Spleen (tissue), 11 donors: ENCODE data around the gene CLIC5. TPM values are rescaled to one million over a fixed set of nuclear protein-coding genes. Genes with fewer than 3 reads are reported as not detected.

Experiments
- DNase-seq: peaks from one replicate; pipeline ENCODE4 v3.0.0-alpha.2; 2020
- H3K27ac ChIP-seq, 8 donors: fragments of 200-600 bp; sonication (generic) in 7 of 8; 1 replicate in 4 of 8; 2 replicates in 4 of 8; pipeline versions ENCODE4 v1.5.0 to v1.8.0; 2016 to 2021; ENCODE audit warnings: inconsistent platforms in 4 of 8, mild to moderate bottlenecking in 4 of 8, moderate library complexity in 1 of 8
- H3K27me3 ChIP-seq, 7 donors: fragments of 200-600 bp; sonication (generic) in 6 of 7; replicated peaks in 1 of 7; 1 replicate in 4 of 7; 2 replicates in 3 of 7; pipeline versions ENCODE4 v1.5.0 to v1.8.0; 2016 to 2021; ENCODE audit warnings: inconsistent platforms in 3 of 7, mild to moderate bottlenecking in 1 of 7
- H3K36me3 ChIP-seq, 6 donors: fragments of 200-600 bp; sonication (generic) in 5 of 6; 1 replicate in 4 of 6; 2 replicates in 2 of 6; pipeline versions ENCODE4 v1.5.0 to v1.8.0; 2016 to 2021; ENCODE audit warnings: inconsistent platforms in 2 of 6
- H3K4me1 ChIP-seq, 6 donors: fragments of 200-600 bp; sonication (generic) in 5 of 6; 1 replicate in 3 of 6; 2 replicates in 3 of 6; pipeline versions ENCODE4 v1.5.0 to v1.8.0; 2016 to 2021; ENCODE audit warnings: inconsistent platforms in 3 of 6
- H3K4me3 ChIP-seq, 8 donors: fragments of 200-600 bp; sonication (generic) in 7 of 8; 1 replicate in 4 of 8; 2 replicates in 4 of 8; pipeline versions ENCODE4 v1.5.0 to v1.8.0; 2016 to 2021; ENCODE audit warnings: inconsistent platforms in 4 of 8, mild to moderate bottlenecking in 4 of 8, moderate library complexity in 2 of 8
- H3K9me3 ChIP-seq, 8 donors: fragments of 200-600 bp; sonication (generic) in 7 of 8; 1 replicate in 4 of 8; 2 replicates in 4 of 8; pipeline versions ENCODE4 v1.5.0 to v1.8.0; 2016 to 2021; ENCODE audit warnings: inconsistent platforms in 4 of 8
- POLR2A ChIP-seq, 3 donors: fragments of 450-650 bp; IDR thresholded peaks; one replicate each; pipeline ENCODE4 v1.5.1; 2017; ENCODE audit warnings: antibody characterized with exemption in 3 of 3, mild to moderate bottlenecking in 1 of 3
- POLR2AphosphoS5 ChIP-seq, 3 donors: sonication (generic); formaldehyde crosslinking; IDR thresholded peaks; one replicate each; pipeline ENCODE4 v1.5.1; 2017; ENCODE audit warnings: antibody characterized with exemption in 3 of 3
- WGBS, 5 donors: extraction: QIAGEN DNeasy Blood & Tissue Kit in 3 of 5; methylation state at CpG; one replicate each; pipeline versions ENCODE4 v1.1.5 to v1.1.7; 2013 to 2018; 5-methylcytosine and 5-hydroxymethylcytosine counted together
- intact Hi-C: fragments of 100-400 bp; cut with DNase I; formaldehyde crosslinking; loops from one replicate; pipeline ENCODE4 v1.15.0; 2023; ENCODE audit warnings: low total_unique reads
- polyA plus RNA-seq, 3 donors: library from polyadenylated mRNA; stranded (reverse); fragments of 200-250 nt; gene quantifications; one replicate each; pipeline ENCODE4 v1.2.1, GENCODE V29; 2013
- total RNA-seq, 7 donors: library from RNA; depleted of rRNA in 3 of 7; stranded (reverse); fragments of >200 nt in 3 of 7; fragmentation: NEBNext Ultra II Directional in 4 of 7; extraction: Animal tissue kit (Norgen Biotek cat#: 25700) in 4 of 7; gene quantifications; one replicate each; pipeline versions ENCODE4 v1.1.0 to v1.2.1, GENCODE V29; 2016 to 2021
- TF ChIP-seq, protein P1 (sequence below), 11 experiments: fragments of 200-600 bp in 7 of 11; fragments of 450-650 bp in 4 of 11; sonication (generic) in 4 of 11; IDR thresholded peaks in 8 of 11; conservative IDR thresholded peaks in 3 of 11; 1 replicate in 7 of 11; 2 replicates in 4 of 11; pipeline versions ENCODE4 v1.4.0 to v1.8.0; 2016 to 2021; ENCODE audit warnings: antibody characterized with exemption in 11 of 11, inconsistent platforms in 4 of 11, mild to moderate bottlenecking in 1 of 11
- donor health status: healthy with polysubstance abuse.
- donor health status: DM: no; HTN: no; CAD: no; lungs with moderate emphysema.
- donor health status: DM: no; HTN: no; CAD: no.
- donor health status: Bipolar disorder and iron deficiency.
- donor health status: healthy.
- donor health status: DM: no; HTN: no; CAD: no.
- donor health status: DM: yes; HTN: yes; CAD: no.

CLIC5 gene
- total and polyA plus RNA-seq, 10 donors = 2.8 to 189 (median 71.2) TPM

GRCh38 chr6:45845567-45845966 is 170.1 kb downstream of the CLIC5 start:
- TF ChIP-seq, protein P1, sequence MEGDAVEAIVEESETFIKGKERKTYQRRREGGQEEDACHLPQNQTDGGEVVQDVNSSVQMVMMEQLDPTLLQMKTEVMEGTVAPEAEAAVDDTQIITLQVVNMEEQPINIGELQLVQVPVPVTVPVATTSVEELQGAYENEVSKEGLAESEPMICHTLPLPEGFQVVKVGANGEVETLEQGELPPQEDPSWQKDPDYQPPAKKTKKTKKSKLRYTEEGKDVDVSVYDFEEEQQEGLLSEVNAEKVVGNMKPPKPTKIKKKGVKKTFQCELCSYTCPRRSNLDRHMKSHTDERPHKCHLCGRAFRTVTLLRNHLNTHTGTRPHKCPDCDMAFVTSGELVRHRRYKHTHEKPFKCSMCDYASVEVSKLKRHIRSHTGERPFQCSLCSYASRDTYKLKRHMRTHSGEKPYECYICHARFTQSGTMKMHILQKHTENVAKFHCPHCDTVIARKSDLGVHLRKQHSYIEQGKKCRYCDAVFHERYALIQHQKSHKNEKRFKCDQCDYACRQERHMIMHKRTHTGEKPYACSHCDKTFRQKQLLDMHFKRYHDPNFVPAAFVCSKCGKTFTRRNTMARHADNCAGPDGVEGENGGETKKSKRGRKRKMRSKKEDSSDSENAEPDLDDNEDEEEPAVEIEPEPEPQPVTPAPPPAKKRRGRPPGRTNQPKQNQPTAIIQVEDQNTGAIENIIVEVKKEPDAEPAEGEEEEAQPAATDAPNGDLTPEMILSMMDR (IDR thresholded peaks at IDR 0.05 in 8 of 11, conservative IDR thresholded peaks at IDR 0.05 in 3 of 11) = no peak
- TF ChIP-seq POLR2AphosphoS5 (IDR thresholded peaks at IDR 0.05) (no peak), POLR2A (IDR thresholded peaks at IDR 0.05) (no peak)
- 33 to 73% (median 53%) methylated on average over 1 of the region's 1 CpG for WGBS, 5 donors
- intact Hi-C loops = no loop called here

DNA sequence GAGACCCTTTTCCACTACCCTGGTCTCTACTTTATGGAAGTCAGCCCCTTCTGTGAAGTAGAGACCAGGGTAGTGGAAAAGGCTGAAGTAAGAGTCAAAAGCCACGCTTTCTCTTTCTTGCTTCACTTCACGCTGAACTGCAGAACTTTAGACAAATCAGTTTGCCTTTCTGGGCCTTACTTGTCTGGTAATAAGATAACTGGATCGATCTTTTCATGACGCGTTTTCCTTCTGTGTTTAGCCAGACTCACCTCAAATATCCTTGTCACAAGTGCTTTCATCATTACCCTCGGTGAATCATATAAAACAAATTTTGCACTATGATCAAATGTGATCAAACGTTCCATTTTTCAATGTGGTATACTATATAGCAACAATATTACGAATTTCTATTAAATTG is 170.7 kb downstream of the CLIC5 start:
- DNase-seq = no peak
- no peak for TF ChIP-seq POLR2A (IDR thresholded peaks at IDR 0.05)
- TF ChIP-seq POLR2AphosphoS5 (IDR thresholded peaks at IDR 0.05) = no peak
- TF ChIP-seq, protein P1 (IDR thresholded peaks at IDR 0.05 in 8 of 11, conservative IDR thresholded peaks at IDR 0.05 in 3 of 11) = no peak
- WGBS, 5 donors = 84 to 94% (median 92%) methylated on average over 8 of the region's 8 CpGs
- Histone ChIP-seq H3K4me3 (no peak overlapping the region), H3K27me3 (no peaks in the 10 kb centered on the region), H3K4me1 (no peaks in the 10 kb centered on the region), H3K27ac (no peak overlapping the region), H3K36me3 (no peaks in the 10 kb centered on the region), H3K9me3 (no peaks in the 10 kb centered on the region)
- intact Hi-C loops = no loop called here

More at GRCh38 chr6:45845567-45845966, 170.1 kb downstream of the CLIC5 start:
- Histone ChIP-seq H3K4me3 (no peak overlapping the region), H3K27ac (no peak overlapping the region), H3K36me3 (no peaks in the 10 kb centered on the region), H3K4me1 (no peaks in the 10 kb centered on the region), H3K9me3 (no peaks in the 10 kb centered on the region), H3K27me3 (no peaks in the 10 kb centered on the region)
- no peak for DNase-seq

DNA sequence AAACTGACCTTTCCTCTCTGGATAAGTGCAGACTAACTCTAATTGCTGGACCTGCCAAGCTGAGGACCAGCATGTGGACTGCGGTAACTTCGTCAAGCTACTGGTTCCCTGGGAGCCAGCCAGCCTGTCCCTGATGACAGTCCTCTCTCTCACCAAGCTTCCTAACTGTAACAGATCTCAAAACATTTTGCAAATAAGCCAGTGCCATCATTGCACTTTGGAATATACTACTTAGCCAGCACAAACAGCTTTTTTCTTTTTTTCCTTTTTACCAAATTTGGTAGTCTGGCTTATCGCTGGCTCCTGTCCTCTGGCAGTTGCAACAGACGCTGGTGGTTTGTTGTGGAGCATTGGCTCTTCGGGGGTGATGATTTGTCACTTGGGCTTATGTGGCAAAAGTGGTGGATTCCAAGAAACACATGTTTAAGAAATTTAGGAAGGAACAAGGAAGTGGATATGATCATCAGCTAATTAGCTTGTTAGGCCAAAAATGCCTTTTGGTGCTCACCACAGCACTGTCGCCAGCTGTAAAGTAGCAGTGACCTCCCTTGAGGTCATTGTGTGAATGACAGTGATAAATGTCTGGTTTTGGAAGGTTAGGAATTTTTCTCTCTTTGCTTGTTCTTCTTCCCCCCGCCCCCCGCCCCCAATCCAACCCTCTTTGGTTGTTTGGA is 171.7 kb downstream of the CLIC5 start:
- Histone ChIP-seq H3K9me3 (no peaks in the 10 kb centered on the region), H3K4me3 (no peak overlapping the region), H3K36me3 (no peaks in the 10 kb centered on the region), H3K4me1 (no peaks in the 10 kb centered on the region), H3K27ac (no peak overlapping the region), H3K27me3 (no peaks in the 10 kb centered on the region)
- 51 to 70% (median 60%) methylated on average over 8 of the region's 8 CpGs for WGBS, 5 donors
- no peak for DNase-seq
- intact Hi-C loops = no loop called here
- no peak for TF ChIP-seq POLR2AphosphoS5 (IDR thresholded peaks at IDR 0.05)
- TF ChIP-seq, protein P1 (IDR thresholded peaks at IDR 0.05 in 8 of 11, conservative IDR thresholded peaks at IDR 0.05 in 3 of 11) = no peak

DNA sequence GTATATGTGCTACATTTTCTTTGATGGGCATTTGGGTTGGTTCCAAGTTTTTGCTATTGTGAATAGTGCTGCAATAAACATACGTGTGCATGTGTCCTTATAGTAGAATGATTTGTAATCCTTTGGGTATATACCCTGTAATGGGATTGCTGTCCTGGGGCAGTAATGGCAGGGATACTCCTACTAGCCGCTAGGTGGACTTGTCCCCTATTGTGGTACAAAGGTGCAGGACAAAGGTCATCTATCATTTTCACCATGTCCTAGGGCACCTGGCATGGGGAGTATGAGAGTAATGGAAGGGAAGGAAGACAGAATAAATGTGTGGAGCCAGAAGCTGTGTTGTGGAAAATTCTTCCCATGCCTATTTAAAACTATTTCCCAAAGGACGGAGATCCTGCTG is 174.6 kb downstream of the CLIC5 start:
- H3K9me3 ChIP-seq = no peaks in the 10 kb centered on the region
- no peaks in the 10 kb centered on the region for H3K36me3 ChIP-seq
- H3K4me1 ChIP-seq = no peaks in the 10 kb centered on the region
- intact Hi-C loops = no loop called here
- no peak overlapping the region for H3K4me3 ChIP-seq
- DNase-seq = no peak
- TF ChIP-seq, protein P1 (IDR thresholded peaks at IDR 0.05 in 8 of 11, conservative IDR thresholded peaks at IDR 0.05 in 3 of 11) = no peak
- TF ChIP-seq POLR2A (IDR thresholded peaks at IDR 0.05) = no peak
- no peak for TF ChIP-seq POLR2AphosphoS5 (IDR thresholded peaks at IDR 0.05)
- no peaks in the 10 kb centered on the region for H3K27me3 ChIP-seq
- WGBS, 5 donors = 90 to 97% (median 95%) methylated on average over 3 of the region's 3 CpGs
- no peak overlapping the region for H3K27ac ChIP-seq
